SK-N-MC (cell line): ENCODE data around the gene DNAAF5.

ENCODE experiments used
- EZH2 ChIP-seq: fragments of 200-600 bp; sonication (generic); IDR thresholded peaks from one replicate; pipeline ENCODE4 v1.6.1; 2017; ENCODE audit warnings: antibody characterized with exemption
- POLR2AphosphoS5 ChIP-seq: IDR thresholded peaks from 2 replicates; pipeline ENCODE4 v1.6.1; 2012; ENCODE audit warnings: mild to moderate bottlenecking, low read depth, low read length, borderline replicate concordance

- TF ChIP-seq EZH2 = no peak
- no peak for TF ChIP-seq POLR2AphosphoS5
These were observed 22.6 kb downstream of the DNAAF5 start for GRCh38 chr7:749140-749551.
